Gastroesophageal sphincter (tissue), 4 donors: ENCODE results near the gene CWC25. TPM values are rescaled to one million over a fixed set of nuclear protein-coding genes. Genes with fewer than 3 reads are reported as not detected.
A peak's percentile ranks its signal among the peaks of the same experiment; 100 is the strongest.

ENCODE experiments used
- ATAC-seq: fragments of 150-250 bp; one replicate; pipeline ENCODE4 v1.9.1; 2016; ENCODE audit warnings: mild to moderate bottlenecking, moderate library complexity
- H3K27ac ChIP-seq, 4 donors: fragments of 200-600 bp; sonication (generic) in 3 of 4; 1 replicate in 3 of 4; 2 replicates in 1 of 4; pipeline ENCODE4 v1.5.1; 2016 to 2019
- H3K27me3 ChIP-seq: fragments of 200-600 bp; sonication (generic); one replicate; pipeline ENCODE4 v1.5.1; 2019
- H3K36me3 ChIP-seq, 2 donors: fragments of 200-600 bp; sonication (generic); one replicate each; pipeline ENCODE4 v1.5.1; 2019; ENCODE audit warnings: control low read depth in 1 of 2
- H3K4me1 ChIP-seq, 3 donors: fragments of 200-600 bp; sonication (generic); 1 replicate in 2 of 3; 2 replicates in 1 of 3; pipeline ENCODE4 v1.5.1; 2016 to 2019; ENCODE audit warnings: control low read depth in 2 of 3
- H3K4me3 ChIP-seq, 2 donors: fragments of 200-600 bp; sonication (generic); one replicate each; pipeline ENCODE4 v1.5.1; 2019; ENCODE audit warnings: mild to moderate bottlenecking in 1 of 2, moderate library complexity in 1 of 2
- H3K9me3 ChIP-seq, 3 donors: fragments of 200-600 bp; sonication (generic); one replicate each; pipeline ENCODE4 v1.5.1; 2017 to 2019; ENCODE audit warnings: control low read depth in 2 of 3
- CTCF ChIP-seq, 4 experiments: fragments of 200-600 bp in 2 of 4; fragments of 450-650 bp in 2 of 4; sonication (generic) in 1 of 4; IDR thresholded peaks; one replicate each; pipeline ENCODE4 v1.5.1; 2017 to 2019; ENCODE audit warnings: antibody characterized with exemption in 4 of 4, mild to moderate bottlenecking in 2 of 4, moderate library complexity in 2 of 4
- EP300 ChIP-seq: sonication (generic); formaldehyde crosslinking; IDR thresholded peaks from one replicate; pipeline ENCODE4 v1.6.1; 2017; ENCODE audit warnings: antibody characterized with exemption, mild to moderate bottlenecking
- POLR2A ChIP-seq, 2 donors: fragments of 450-650 bp; IDR thresholded peaks; one replicate each; pipeline ENCODE4 v1.6.1; 2017; ENCODE audit warnings: antibody characterized with exemption in 2 of 2, mild to moderate bottlenecking in 2 of 2, moderate library complexity in 1 of 2
- POLR2AphosphoS5 ChIP-seq: sonication (generic); formaldehyde crosslinking; IDR thresholded peaks from one replicate; pipeline ENCODE4 v1.6.1; 2017; ENCODE audit warnings: antibody characterized with exemption
- WGBS, 2 donors: methylation state at CpG; one replicate each; pipeline ENCODE4 v1.1.5; 2018; ENCODE audit warnings: low coverage in 1 of 2; 5-methylcytosine and 5-hydroxymethylcytosine counted together
- total RNA-seq, 4 donors: library from RNA; depleted of rRNA; stranded (reverse); fragments of >200 nt; gene quantifications; one replicate each; pipeline ENCODE4 v1.1.0, GENCODE V29; 2016

Gene CWC25
- total RNA-seq, 4 donors from 2014 or later, result 13.6 to 35.0 (median 23.3) TPM

DNA sequence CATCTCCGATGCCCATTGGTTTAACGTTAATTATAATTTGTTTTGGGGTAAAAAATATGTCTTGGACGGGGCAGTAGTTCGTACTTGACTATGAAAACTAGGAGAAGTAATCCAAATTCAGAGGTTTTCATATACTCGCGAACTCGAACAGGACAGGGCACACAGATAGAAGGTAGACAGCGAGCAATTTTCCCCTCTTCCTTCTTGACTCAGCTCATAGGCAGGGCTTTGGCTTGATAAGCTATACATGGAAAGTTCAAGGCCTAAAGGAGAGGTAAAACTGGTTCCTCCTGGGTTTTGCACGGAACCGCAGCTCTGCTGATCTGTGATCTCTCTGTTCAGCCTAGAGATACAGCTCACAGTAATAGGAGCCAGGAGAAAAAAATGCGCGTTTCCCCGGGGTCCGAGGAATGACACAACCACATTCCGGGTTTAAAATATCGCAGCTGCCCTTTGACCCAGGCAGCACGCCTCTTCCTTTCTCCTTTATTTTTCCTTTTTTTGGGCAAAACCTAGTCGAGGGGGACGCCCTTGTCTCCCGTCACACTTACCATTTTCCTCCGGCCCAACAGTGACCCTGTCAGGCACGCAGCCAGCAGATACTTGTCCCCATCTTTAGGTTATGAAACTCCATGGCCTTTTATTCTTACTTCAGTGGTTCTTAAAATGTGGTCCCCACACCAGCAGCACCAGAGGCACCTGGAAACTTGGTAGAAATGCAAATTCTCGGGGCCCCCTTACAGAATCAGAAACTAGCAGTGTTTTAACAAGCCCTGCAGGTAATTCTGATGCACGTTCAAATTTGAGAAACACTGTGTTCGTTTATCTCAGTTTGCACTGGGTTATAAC, 43.1 kb upstream of the CWC25 start:
- Histone ChIP-seq H3K4me3 (peak overlapping the region; percentile 84 to 97), H3K27ac (peak overlapping the region; percentile 89 to 96 (median 94)), H3K27me3 (no peaks in the 10 kb centered on the region), H3K9me3 (no peaks in the 10 kb centered on the region), H3K4me1 (peaks cover 0 to 41% (median 21%) of the 10 kb centered on the region in 3 donors), H3K36me3 (no peaks in the 10 kb centered on the region)
- 19 to 22% methylated on average over 16 to 25 of the region's 25 CpGs for WGBS, 2 donors
- ATAC-seq, result peak; percentile 7
- TF ChIP-seq POLR2A (IDR thresholded peaks at IDR 0.05) (no peak), EP300 (no peak), CTCF (IDR thresholded peaks at IDR 0.05) (no peak), POLR2AphosphoS5 (no peak)

DNA sequence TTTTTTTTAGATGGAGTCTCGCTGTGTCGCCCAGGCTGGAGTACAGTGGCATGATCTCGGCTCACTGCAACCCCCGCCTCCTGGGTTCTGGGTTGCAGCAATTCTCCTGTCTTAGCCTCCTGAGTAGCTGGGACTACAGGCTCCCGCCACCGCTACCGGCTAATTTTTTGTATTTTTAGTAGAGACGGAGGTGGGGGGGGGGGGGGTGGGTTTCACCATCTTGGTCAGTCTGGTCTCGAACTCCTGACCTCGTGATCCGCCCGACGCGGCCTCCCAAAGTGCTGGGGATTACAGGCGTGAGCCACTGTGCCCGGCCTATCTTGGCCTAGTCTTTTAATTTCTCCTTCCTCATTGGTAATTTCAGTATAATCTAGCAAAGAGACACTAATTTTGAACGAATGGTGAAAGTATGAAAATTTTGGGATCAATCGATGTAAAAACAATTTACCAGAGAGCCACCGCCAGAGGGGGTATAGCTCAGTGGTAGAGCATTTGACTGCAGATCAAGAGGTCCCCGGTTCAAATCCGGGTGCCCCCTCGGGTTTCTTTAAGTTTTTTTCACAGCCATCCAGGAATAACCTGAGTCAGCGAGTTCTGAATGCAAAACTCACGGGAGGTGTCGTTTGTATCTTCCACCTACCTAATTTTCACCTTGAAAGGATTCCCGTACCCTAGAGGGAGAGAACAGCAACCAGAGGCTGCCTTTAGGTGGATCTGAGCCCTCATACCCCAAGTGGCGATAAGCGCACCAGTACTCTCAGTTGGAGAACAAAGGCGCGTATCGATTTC, 42.3 kb upstream of the CWC25 start:
- Histone ChIP-seq H3K36me3 (no peaks in the 10 kb centered on the region), H3K4me3 (peak overlapping the region in 1 of 2 donors; percentile 97), H3K27me3 (no peaks in the 10 kb centered on the region), H3K9me3 (no peaks in the 10 kb centered on the region), H3K27ac (peak overlapping the region; percentile 89 to 96 (median 94)), H3K4me1 (peaks cover 0 to 33% (median 13%) of the 10 kb centered on the region in 3 donors)
- ATAC-seq, result no peak
- TF ChIP-seq EP300 (no peak), POLR2AphosphoS5 (no peak), CTCF (IDR thresholded peaks at IDR 0.05) (peak in 3 of 4 experiments; percentile 27 to 54 (median 44)), POLR2A (IDR thresholded peaks at IDR 0.05) (no peak)
- 27 to 37% methylated on average over 14 to 20 of the region's 31 CpGs for WGBS, 2 donors

- Histone ChIP-seq H3K9me3 (no peaks in the 10 kb centered on the region), H3K27ac (no peak overlapping the region), H3K4me1 (peaks cover 0 to 18% (median 5%) of the 10 kb centered on the region in 3 donors), H3K36me3 (no peaks in the 10 kb centered on the region), H3K4me3 (no peak overlapping the region), H3K27me3 (no peaks in the 10 kb centered on the region)
- TF ChIP-seq POLR2AphosphoS5 (no peak), POLR2A (IDR thresholded peaks at IDR 0.05) (no peak), EP300 (no peak), CTCF (IDR thresholded peaks at IDR 0.05) (no peak)
- no peak for ATAC-seq
- WGBS, 2 donors, result 43 to 63% methylated on average over 7 of the region's 11 CpGs
Measured at GRCh38 chr17:38864636-38865398, 39.7 kb upstream of the CWC25 start.

- 10 to 16% methylated on average over 7 to 8 of the region's 8 CpGs for WGBS, 2 donors
- no peaks in the 10 kb centered on the region for H3K27me3 ChIP-seq
- TF ChIP-seq POLR2AphosphoS5 (no peak), POLR2A (IDR thresholded peaks at IDR 0.05) (no peak), EP300 (no peak), CTCF (IDR thresholded peaks at IDR 0.05) (no peak)
- no peak overlapping the region for H3K4me3 ChIP-seq
- no peaks in the 10 kb centered on the region for H3K9me3 ChIP-seq
- no peaks in the 10 kb centered on the region for H3K4me1 ChIP-seq
- no peaks in the 10 kb centered on the region for H3K36me3 ChIP-seq
- no peak overlapping the region for H3K27ac ChIP-seq
- no peak for ATAC-seq
Measured at GRCh38 chr17:38861399-38861843, 36.3 kb upstream of the CWC25 start.
